Esophagus muscularis mucosa (tissue), 4 donors: ENCODE measurements around the gene NFATC1.

Source experiments
- CTCF ChIP-seq, 3 experiments: fragments of 200-600 bp in 2 of 3; fragments of 450-650 bp in 1 of 3; sonication (generic) in 2 of 3; IDR thresholded peaks; one replicate each; pipeline ENCODE4 v1.5.1; 2017 to 2019; ENCODE audit warnings: antibody characterized with exemption in 3 of 3, mild to moderate bottlenecking in 2 of 3, moderate library complexity in 1 of 3
- EP300 ChIP-seq: sonication (generic); formaldehyde crosslinking; IDR thresholded peaks from one replicate; pipeline ENCODE4 v1.6.1; 2017; ENCODE audit warnings: antibody characterized with exemption
- POLR2A ChIP-seq: fragments of 450-650 bp; IDR thresholded peaks from one replicate; pipeline ENCODE4 v1.6.1; 2017; ENCODE audit warnings: antibody characterized with exemption, moderate library complexity, mild to moderate bottlenecking, low read depth
- POLR2AphosphoS5 ChIP-seq, 2 donors: sonication (generic); formaldehyde crosslinking; IDR thresholded peaks; one replicate each; pipeline ENCODE4 v1.6.1; 2017; ENCODE audit warnings: antibody characterized with exemption in 2 of 2

- TF ChIP-seq POLR2AphosphoS5 (IDR thresholded peaks at IDR 0.05) (no peak), POLR2A (no peak), CTCF (IDR thresholded peaks at IDR 0.05) (no peak), EP300 (no peak)
Measured at GRCh38 chr18:79440316-79441110, 44.8 kb downstream of the NFATC1 start.
